Activated T-helper 1 cell treated with Interleukin-2 at 50 U/mL for 16 hours (primary cell): ENCODE measurements around the gene CHMP1A.

Source experiments
- DNase-seq: peaks from one replicate; pipeline ENCODE4 v3.0.0-alpha.2; 2020; ENCODE audit warnings: low read depth

Gene CHMP1A

DNA sequence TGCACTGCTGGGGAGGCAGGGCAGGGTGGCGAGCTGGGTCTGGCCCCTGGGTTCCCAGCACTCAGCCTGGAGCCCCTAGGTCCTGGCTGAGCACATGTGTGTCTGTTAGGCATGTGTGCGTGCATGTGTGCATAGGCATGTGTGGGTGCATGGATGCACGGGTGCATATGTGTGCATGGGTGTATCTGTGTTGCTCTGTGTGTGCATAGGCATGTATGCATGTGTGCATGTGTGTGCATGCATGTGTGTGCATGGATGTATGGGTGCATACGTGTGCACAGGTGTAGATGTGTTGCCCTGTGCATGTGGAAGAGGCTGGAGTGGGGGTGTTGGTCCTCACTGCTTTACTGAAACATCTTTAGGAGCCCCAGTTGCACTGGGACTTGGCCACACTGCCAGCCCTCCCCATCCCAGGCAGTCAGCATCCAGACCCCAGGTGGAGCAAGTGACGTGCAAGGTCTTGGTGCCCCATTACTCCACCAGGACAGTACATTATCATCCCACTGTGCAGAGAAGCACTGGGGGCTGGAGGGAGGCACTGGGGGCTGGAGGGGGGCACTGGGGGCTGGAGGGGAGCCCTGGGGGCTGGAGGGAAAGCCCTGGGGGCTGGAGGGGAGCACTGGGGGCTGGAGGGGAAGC is 54.4 kb downstream of the CHMP1A start:
- no peak for DNase-seq

DNA sequence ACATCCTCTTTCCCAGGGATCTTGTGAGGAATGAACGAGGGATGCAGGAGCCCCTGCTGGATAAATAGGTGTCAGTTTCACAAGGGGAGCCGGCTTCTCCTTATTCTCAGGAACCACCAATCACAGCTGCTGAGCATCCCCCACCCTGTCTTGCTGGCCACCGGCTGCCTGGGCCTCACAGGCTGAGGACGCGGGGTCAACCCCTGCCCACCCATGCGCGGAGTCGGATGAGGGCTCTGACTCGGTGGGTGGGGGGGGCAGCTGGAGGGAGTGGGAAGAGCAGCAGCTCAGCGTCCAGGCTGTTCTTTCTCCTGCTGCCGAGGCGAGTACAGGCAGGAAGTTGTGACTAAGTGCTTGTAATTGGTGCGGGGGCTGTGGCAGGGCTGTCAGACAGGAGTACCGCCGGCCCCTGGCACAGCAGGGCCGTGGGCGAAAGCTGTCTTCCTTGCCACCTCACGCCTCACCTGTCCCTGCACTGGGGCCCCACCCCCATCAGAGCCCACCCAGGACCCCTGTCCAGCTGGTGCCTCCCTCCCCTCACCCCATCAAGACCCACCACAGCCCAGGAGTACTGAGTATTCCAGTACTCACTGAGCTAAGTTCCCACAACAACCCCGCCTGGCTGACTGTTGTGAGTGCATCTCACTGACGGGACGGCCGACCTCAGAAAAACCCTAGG is 55.1 kb downstream of the CHMP1A start:
- DNase-seq, result peak; percentile 39

DNA sequence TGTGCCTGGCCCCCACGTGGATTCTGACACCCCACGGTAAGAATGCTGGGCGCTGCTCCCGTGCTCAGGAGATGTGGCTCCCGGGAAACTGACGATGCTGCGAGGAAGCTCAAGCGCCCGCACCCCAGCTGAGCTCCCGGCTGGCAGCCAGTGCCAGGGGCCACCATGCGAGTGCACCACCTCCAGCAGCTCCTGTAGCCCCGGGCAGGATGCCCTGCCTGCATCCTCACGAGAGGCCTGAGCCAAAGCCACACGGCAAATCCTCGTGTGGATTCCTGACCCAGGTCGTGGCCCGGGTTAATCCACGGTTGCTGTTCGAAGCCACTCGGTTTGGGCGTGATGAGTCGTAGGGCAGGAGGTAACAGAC is 55.6 kb downstream of the CHMP1A start:
- no peak for DNase-seq

DNA sequence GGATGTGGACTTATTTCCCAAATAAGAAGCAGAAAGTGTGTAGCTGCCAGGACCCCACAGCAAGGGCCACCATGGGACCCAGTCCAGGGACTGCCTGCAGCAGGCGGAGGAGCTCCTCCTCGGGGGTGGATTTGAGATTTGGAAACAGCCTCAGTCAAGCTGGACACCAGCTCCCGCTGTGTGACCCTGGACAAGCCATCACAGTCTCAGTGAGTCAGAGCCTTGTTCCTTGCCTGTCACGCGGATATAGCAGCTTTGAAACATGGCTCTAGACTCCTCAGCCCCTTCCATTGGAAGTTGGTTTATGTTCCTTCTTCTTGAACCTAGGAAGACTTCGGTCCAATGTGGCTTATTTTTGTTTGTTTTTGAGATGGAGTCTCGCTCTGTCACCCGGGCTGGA is 56.6 kb downstream of the CHMP1A start:
- no peak for DNase-seq

DNA sequence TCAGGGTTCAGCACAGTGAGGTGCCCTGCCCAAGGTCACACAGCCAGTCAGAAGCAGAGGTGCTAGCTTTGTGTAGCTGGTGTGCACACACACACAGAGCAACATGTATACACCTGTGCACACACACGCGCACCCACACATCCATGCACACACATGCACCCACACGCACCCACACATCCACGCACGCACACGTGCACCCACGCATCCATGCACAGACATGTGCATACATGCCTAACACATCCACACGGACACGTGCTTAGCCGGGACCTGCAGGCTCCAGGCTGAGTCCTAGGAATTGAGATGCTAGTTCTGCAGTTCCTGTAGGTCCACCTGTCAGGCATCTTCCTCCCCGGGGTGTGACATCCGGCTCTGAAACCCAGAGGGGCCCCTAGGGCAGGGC is 57.1 kb downstream of the CHMP1A start:
- no peak for DNase-seq

DNA sequence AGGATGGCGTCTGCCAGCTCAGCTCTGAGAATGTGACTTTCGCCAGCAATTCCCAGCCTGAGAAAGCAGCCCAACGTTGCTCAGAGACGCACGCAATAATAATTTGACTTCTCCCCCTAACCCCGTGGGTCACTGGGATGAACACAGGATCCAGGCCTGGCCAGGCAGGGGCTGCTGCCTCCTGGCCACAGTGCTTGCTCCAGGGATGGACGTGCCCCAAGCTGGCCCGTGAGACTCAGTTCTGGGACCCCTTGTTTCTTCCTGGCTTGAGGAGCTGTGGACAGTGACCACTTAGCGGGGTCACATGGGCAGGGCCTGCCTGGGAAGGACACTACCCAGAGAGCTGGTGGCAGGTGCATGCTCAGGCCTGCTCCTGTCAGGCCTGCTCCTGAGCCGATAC is 57.6 kb downstream of the CHMP1A start:
- no peak for DNase-seq

DNA sequence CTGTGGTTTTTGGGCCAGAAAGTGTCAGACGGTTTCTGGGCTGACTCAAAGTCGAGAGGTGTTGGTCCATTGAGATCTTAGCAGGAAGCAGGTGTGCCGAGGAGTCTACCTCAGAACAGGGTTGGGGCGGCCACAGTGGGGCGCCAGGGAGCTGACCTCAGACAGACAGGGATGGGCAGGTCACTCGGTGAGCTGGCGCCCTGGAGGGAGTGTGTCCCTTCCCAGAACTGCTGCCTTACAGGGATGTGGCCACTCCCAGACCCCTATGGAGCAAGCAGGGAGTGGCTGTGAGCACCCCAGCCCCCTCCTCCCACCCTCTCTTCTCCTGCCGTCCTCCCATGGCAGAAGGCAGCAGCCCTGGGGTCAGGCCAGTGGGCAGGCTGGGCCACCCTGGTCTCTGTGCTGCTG is 58.1 kb downstream of the CHMP1A start:
- no peak for DNase-seq

DNA sequence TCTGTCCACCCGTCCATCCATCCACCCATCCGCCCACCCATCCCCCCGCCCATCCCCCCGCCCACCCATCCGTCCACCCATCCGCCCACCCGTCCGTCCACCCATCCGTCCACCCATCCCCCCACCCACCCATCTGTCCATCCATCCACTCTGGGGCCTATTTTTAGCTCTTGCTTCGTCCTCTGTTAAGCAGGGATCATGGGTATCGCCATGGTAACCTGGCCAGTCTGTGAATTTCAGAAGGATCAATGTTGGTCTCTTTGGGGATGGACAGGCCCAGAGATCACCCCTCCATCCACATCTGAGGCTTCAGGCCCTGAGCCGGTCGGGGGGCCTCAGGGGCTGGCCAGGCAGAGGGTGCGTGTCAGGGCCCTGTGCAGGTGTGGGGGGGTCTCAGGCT is 59.3 kb downstream of the CHMP1A start:
- DNase-seq, result no peak

DNA sequence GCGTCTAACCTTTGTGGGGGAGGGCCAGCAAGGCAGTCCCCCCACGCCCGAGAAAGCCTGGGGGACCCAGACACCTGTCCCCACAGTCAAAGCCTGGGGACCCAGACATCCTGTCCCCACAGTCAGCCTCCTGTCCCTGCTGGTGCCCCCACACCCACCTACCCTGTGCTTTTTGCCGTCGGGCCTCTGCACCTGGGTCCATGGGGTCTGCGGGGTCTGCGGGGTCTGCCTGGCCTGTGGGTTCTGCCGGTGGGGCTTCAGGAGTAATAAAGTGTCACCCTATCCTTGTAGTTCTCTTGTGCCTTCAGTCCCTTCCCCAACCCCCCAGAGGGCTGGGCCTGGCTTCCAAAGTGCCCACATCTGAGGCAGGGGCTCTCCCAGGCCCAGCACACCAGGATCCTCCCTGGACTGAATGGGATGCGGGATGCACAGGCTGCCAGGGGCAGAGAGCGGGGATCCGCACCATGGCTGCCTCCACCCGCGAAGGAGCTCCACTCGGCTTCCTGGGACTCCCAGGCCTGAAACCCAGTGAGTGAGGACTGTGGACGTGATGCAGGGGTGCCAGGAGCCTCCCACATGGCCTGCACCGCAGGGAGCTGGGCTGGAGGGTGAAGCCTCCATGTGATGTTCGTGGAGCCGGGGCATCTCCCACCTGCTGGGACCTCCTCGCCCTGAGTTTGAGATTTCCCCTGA is 60.4 kb downstream of the CHMP1A start:
- DNase-seq, result no peak

DNA sequence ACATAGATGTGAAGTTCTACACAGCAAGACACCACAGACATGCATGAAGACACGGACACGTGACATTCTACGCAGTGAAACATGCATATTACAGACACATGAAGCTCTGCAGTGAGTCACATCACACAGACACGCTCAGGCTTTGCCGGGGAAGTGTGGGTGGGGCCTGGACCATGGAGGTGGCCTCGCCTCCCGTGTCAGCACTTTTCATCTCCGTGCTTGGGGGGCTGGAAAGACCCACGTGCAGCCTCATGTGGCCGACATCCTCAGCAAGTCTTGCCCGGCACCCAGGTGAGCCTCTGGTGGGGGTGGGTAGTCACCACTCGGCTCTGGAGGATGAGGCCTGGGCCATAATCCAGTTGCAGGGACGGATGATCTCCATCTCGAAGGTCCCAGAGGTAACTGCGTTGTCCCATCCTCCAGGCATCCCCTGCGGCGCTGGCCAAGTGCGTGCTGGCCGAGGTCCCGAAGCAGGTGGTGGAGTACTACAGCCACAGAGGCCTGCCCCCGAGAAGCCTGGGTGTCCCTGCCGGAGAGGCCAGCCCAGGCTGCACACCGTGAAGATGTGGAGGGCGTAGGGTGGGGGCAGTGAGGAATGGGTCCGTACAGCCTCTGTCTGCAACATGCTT is 61.3 kb downstream of the CHMP1A start:
- DNase-seq, result no peak

DNA sequence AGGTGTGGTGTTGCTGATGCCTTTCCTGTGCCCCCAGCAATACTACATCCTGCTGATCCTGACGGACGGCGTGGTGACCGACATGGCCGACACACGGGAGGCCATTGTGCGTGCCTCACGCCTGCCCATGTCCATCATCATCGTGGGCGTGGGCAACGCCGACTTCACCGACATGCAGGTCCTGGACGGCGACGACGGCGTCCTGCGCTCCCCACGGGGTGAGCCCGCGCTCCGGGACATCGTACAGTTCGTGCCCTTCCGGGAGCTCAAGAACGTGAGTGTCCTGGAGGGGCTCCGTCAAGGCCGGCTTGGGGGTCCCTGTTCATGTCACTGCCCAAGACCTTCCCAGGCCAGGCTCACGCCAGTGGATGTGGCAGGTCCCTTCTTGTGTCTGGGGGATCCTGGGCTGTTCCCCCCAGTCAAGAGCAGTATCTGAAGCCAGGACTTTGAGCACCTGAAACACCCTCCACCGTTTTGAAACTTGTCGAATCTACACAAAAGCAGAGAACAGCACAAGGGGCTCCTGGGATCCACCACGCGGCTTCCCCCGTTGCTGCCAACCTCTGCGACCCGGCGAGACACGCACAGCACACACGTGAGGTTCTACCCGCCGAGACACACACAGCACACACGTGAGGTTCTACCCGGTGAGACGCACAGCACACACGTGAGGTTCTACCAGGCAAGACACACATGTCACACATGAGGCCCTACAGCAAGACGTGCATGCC is 62.0 kb downstream of the CHMP1A start:
- no peak for DNase-seq
